ENCODE results near the gene CPXM1. TPM values are rescaled to one million over a fixed set of nuclear protein-coding genes. Genes with fewer than 3 reads are reported as not detected.

Gene CPXM1
- total and polyA plus RNA-seq, 9 of the 15 experiments (the other 6 are each of a cell fraction or from before 2014, with no cell fraction given): 0.04 to 1.1 (median 0.37) TPM; not detected in 2

- TF ChIP-seq ZNF592 (IDR thresholded peaks at IDR 0.05) (no peak), SFPQ (IDR thresholded peaks at IDR 0.05; ENCODE audit: low read depth, low read length) (no peak), FOXJ2 (tag; IDR thresholded peaks at IDR 0.05) (no peak), TAF15 (IDR thresholded peaks at IDR 0.05; ENCODE audit: low read depth, low read length) (no peak)
These were observed 31.8 kb downstream of the CPXM1 start (continued) for GRCh38 chr20:2768632-2769015.

All from K562 (cell line).